HCT116 (cell line): ENCODE data around the gene AMMECR1. TPM values are rescaled to one million over a fixed set of nuclear protein-coding genes. Genes with fewer than 3 reads are reported as not detected.

Experiments used
- ATAC-seq: fragments of 200-7000 bp; cut with Tn5 transposase; 2 replicates; pipeline ENCODE4 v1.9.1; 2020; ENCODE audit warnings: mild to moderate bottlenecking, moderate library complexity
- BruUV-seq: library from RNA; stranded (reverse); fragments of 400-500 nt; replicated peaks from 2 replicates; lab custom pipeline; 2021; lab: Mats Ljungman, UMichigan
- CTCF ChIA-PET: fragments of 300-600 bp; sonication (Branson Sonifier 250); formaldehyde crosslinking; loops from one replicate; lab custom pipeline; 2021; ENCODE audit warnings: antibody characterized with exemption; lab: Charles Lee
- POLR2A ChIA-PET: fragments of 300-600, 350-600 bp; sonication (Branson Sonifier 250); formaldehyde crosslinking; loops from one replicate; lab custom pipeline; 2021; ENCODE audit warnings: antibody characterized with exemption; lab: Charles Lee
- RAD21 ChIA-PET, 2 experiments: fragments of 300-600 bp; sonication (Branson Sonifier 250); formaldehyde crosslinking; loops; one replicate each; lab custom pipeline; 2023; ENCODE audit warnings: low total read pairs in 2 of 2; ENCODE audit not compliant: uncharacterized antibody in 2 of 2, unreplicated experiment in 2 of 2, low non-redundant PET in 1 of 2; lab: Charles Lee
- DNase-seq: peaks from one replicate; pipeline ENCODE4 v3.0.0-alpha.2; 2010; ENCODE audit warnings: low read depth, low spot score
- H2AFZ ChIP-seq: fragments of 200-600 bp; shearing (Covaris generic), sonication (generic); 2 replicates; pipeline ENCODE4 v1.6.1; 2017; ENCODE audit warnings: low read depth, mixed run types, mixed read lengths, antibody characterized with exemption, low read length; ENCODE audit not compliant: poor library complexity, severe bottlenecking
- H3K27ac ChIP-seq: 2 replicates; pipeline ENCODE4 v1.5.1; 2012; ENCODE audit warnings: low read depth, low read length
- H3K27me3 ChIP-seq: fragments of 200-600 bp; sonication (generic); 2 replicates; pipeline ENCODE4 v1.6.1; 2016; ENCODE audit warnings: mixed run types, low read length, mixed read lengths; ENCODE audit not compliant: insufficient read depth
- H3K36me3 ChIP-seq, 2 experiments: fragments of 200-500 bp in 1 of 2; fragments of 200-600 bp in 1 of 2; sonication (Bioruptor generic) in 1 of 2; sonication (generic) in 1 of 2; 2 replicates each; pipeline versions ENCODE4 v1.5.1 to v1.6.1; 2014 to 2016; ENCODE audit warnings: low read length in 2 of 2, inconsistent platforms in 1 of 2, mixed read lengths in 1 of 2, mixed run types in 1 of 2; ENCODE audit not compliant: insufficient read depth in 2 of 2, control insufficient read depth in 1 of 2
- H3K4me1 ChIP-seq, 2 experiments: fragments of 200-600 bp in 1 of 2; sonication (generic) in 1 of 2; 2 replicates each; pipeline versions ENCODE4 v1.5.1 to v1.6.1; 2012 to 2017; ENCODE audit warnings: low read length in 2 of 2, inconsistent platforms in 1 of 2, mild to moderate bottlenecking in 1 of 2, mixed read lengths in 1 of 2, mixed run types in 1 of 2, moderate library complexity in 1 of 2; ENCODE audit not compliant: insufficient read depth in 2 of 2, control insufficient read depth in 1 of 2
- H3K4me2 ChIP-seq: fragments of 200-600 bp; sonication (generic); 2 replicates; pipeline ENCODE4 v1.6.1; 2017; ENCODE audit warnings: mixed run types, low read length, mixed read lengths
- H3K4me3 ChIP-seq, 2 experiments: fragments of 200-600 bp in 1 of 2; sonication (generic) in 1 of 2; replicated peaks in 1 of 2; 2 replicates each; pipeline ENCODE4 v1.5.1; 2011 to 2016; ENCODE audit warnings: low read length in 2 of 2, control low read depth in 1 of 2, low read depth in 1 of 2, mild to moderate bottlenecking in 1 of 2, mixed read lengths in 1 of 2, mixed run types in 1 of 2
- H3K79me2 ChIP-seq: fragments of 200-600 bp; sonication (generic); 2 replicates; pipeline ENCODE4 v1.6.1; 2017; ENCODE audit warnings: mild to moderate bottlenecking, mixed run types, low read length, moderate library complexity, mixed read lengths; ENCODE audit not compliant: insufficient read depth
- H3K9ac ChIP-seq: fragments of 200-600 bp; sonication (generic); 2 replicates; pipeline ENCODE4 v1.6.1; 2016; ENCODE audit warnings: low read length, mixed read lengths
- H3K9me2 ChIP-seq: fragments of 200-600 bp; sonication (generic), shearing (Covaris generic); 2 replicates; pipeline ENCODE4 v1.6.1; 2017; ENCODE audit warnings: mixed run types, mild to moderate bottlenecking, moderate library complexity; ENCODE audit not compliant: insufficient read depth
- H3K9me3 ChIP-seq, 2 experiments: fragments of 200-500 bp in 1 of 2; fragments of 200-600 bp in 1 of 2; sonication (Bioruptor generic) in 1 of 2; sonication (generic) in 1 of 2; 2 replicates each; pipeline ENCODE4 v1.6.1; 2014 to 2017; ENCODE audit warnings: low read length in 2 of 2, mixed read lengths in 2 of 2, inconsistent platforms in 1 of 2, low read depth in 1 of 2, mild to moderate bottlenecking in 1 of 2, mixed run types in 1 of 2, moderate library complexity in 1 of 2; ENCODE audit not compliant: control insufficient read depth in 1 of 2, insufficient read depth in 1 of 2
- H4K20me1 ChIP-seq: fragments of 200-600 bp; sonication (generic), shearing (Covaris generic); 2 replicates; pipeline ENCODE4 v1.6.1; 2017; ENCODE audit warnings: mixed run types, mild to moderate bottlenecking, moderate library complexity; ENCODE audit not compliant: insufficient read depth
- ELF1 ChIP-seq: IDR thresholded peaks from 2 replicates; pipeline ENCODE4 v1.6.1; 2012; ENCODE audit warnings: low read depth, borderline replicate concordance
- FOSL1 ChIP-seq: IDR thresholded peaks from 2 replicates; pipeline ENCODE4 v1.6.1; 2012; ENCODE audit warnings: low read depth
- JUND ChIP-seq: IDR thresholded peaks from 2 replicates; pipeline ENCODE4 v1.6.1; 2012
- POLR2A ChIP-seq: IDR thresholded peaks from 2 replicates; pipeline ENCODE4 v1.7.0; 2011; ENCODE audit warnings: borderline replicate concordance; ENCODE audit not compliant: insufficient read depth, insufficient read length; ENCODE audit errors: extremely low read depth
- RAD21 ChIP-seq: IDR thresholded peaks from 2 replicates; pipeline ENCODE4 v1.6.1; 2012; ENCODE audit warnings: low read depth, mild to moderate bottlenecking
- SIN3A ChIP-seq: IDR thresholded peaks from 2 replicates; pipeline ENCODE4 v1.6.1; 2012; ENCODE audit warnings: low read depth
- SRF ChIP-seq: IDR thresholded peaks from 2 replicates; pipeline ENCODE4 v1.6.1; 2012; ENCODE audit warnings: low read depth
- TCF7L2 ChIP-seq: IDR thresholded peaks from 2 replicates; pipeline ENCODE4 v1.7.0; 2011; ENCODE audit warnings: borderline replicate concordance, inconsistent platforms; ENCODE audit not compliant: insufficient read depth, insufficient read length; ENCODE audit errors: extremely low read depth
- intact Hi-C: fragments of 100-400 bp; cut with micrococcal nuclease; formaldehyde crosslinking; loops from 2 replicates; pipeline ENCODE4 v1.10.0; 2022
- total RNA-seq: library from RNA; stranded (reverse); gene quantifications from one replicate; pipeline ENCODE4 v1.2.1, GENCODE V29; 2021; ENCODE audit not compliant: unreplicated experiment
- TF ChIP-seq, protein P1 (sequence below), 3 experiments: fragments of 200-600 bp in 1 of 3; sonication (generic) in 1 of 3; IDR thresholded peaks in 2 of 3; conservative IDR thresholded peaks in 1 of 3; 2 replicates each; pipeline ENCODE4 v1.5.1; 2012 to 2017; ENCODE audit warnings: low read depth in 2 of 3, low read length in 2 of 3, antibody characterized with exemption in 1 of 3, borderline replicate concordance in 1 of 3, control low read depth in 1 of 3, mild to moderate bottlenecking in 1 of 3, mixed read lengths in 1 of 3, mixed run types in 1 of 3, moderate library complexity in 1 of 3; ENCODE audit not compliant: insufficient read depth in 1 of 3

The AMMECR1 gene
- total RNA-seq, 1 experiment from 2014 or later, result 9.2 TPM

DNA sequence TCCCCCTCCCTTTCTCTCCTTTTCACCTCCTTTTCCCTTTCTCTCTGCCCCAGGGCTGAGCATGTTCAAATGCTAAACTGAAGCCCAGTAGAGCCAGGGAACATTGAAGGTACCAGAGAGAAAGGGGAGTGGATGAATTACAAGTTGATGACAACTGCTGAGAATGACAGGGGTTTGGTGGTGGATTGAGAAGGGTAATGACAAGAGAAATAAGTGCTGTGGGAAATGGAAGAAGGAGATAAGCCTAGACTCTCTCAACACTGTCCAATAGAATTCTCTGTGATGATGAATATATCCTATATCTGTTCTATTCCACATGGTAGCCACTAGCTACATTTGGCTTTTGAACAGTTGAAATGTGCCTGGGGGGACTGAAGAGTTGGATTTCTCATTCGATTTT is 160.4 kb downstream of the AMMECR1 start:
- Histone ChIP-seq H3K4me1 (peaks cover 0 to 4% of the 10 kb centered on the region in 2 experiments; a peak in 1 of 4 replicates), H3K9ac (no peak overlapping the region), H3K4me2 (no peak overlapping the region), H3K27me3 (no peaks in the 10 kb centered on the region), H3K9me3 (no peaks in the 10 kb centered on the region), H3K9me2 (no peaks in the 10 kb centered on the region), H2AFZ (no peak overlapping the region), H4K20me1 (no peaks in the 10 kb centered on the region), H3K79me2 (no peaks in the 10 kb centered on the region), H3K36me3 (no peaks in the 10 kb centered on the region), H3K27ac (no peak overlapping the region), H3K4me3 (no peak overlapping the region)
- ATAC-seq, result no peak
- no TSS peak for BruUV-seq
- RAD21 ChIA-PET, result interaction anchor here in 1 of 2 experiments (0.6 kb wide), 1 partner anchor 52 kb away, joined by 3 read pairs; no protein-coding TSS in a partner anchor
- intact Hi-C loops, result no loop called here
- DNase-seq, result no peak
- TF ChIP-seq SRF, result no peak
- no peak for TF ChIP-seq POLR2A
- no peak for TF ChIP-seq ELF1
- no peak for TF ChIP-seq TCF7L2
- TF ChIP-seq FOSL1, result no peak
- no peak for TF ChIP-seq JUND
- POLR2A ChIA-PET, result no interaction called here
- CTCF ChIA-PET, result interaction anchor here (1.0 to 1.8 kb wide), 2 partner anchors 11 to 289 kb away, joined by 3 read pairs; no protein-coding TSS in a partner anchor

DNA sequence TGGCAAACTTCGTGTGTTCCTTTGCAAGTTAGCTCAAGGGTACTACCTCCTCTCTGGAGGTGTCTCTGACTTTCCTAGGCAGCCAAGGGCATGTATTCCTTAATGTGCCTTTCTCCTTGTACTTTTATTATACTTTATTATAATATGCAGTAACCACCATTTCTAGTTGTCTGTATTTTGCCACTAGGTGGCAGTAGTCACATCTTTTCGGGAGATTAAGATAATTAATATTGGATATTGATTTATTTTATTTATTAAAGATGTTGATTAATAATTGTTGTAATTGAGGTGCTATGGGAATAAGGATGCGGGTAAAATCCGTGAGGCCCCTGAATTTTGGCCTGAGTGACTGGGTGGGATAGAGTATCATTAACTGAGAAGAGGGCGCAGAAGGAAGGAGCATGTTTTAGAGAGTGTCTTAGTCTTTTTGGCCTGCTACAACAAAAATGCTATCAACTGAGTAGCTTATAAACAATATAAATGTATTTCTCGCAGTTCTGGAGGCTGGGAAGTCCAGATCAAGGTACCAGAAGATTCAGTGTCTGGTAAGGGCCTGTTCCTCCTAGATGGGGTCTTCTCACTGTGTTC is 161.6 kb downstream of the AMMECR1 start:
- ChIA-PET CTCF (interaction anchor here (0.7 to 1.8 kb wide), 2 partner anchors 10 to 290 kb away, joined by 3 read pairs; no protein-coding TSS in a partner anchor), RAD21 (no interaction called here), POLR2A (no interaction called here)
- H3K27me3 ChIP-seq, result no peaks in the 10 kb centered on the region
- no peaks in the 10 kb centered on the region for H3K36me3 ChIP-seq
- no peaks in the 10 kb centered on the region for H3K79me2 ChIP-seq
- peaks cover 0 to 4% of the 10 kb centered on the region in 2 experiments; a peak in 1 of 4 replicates for H3K4me1 ChIP-seq
- no TSS peak for BruUV-seq
- TF ChIP-seq RAD21 (peak; percentile 41; the same call in 1 of the 2 replicates), SIN3A (no peak), ELF1 (no peak)
- TF ChIP-seq, protein P1, sequence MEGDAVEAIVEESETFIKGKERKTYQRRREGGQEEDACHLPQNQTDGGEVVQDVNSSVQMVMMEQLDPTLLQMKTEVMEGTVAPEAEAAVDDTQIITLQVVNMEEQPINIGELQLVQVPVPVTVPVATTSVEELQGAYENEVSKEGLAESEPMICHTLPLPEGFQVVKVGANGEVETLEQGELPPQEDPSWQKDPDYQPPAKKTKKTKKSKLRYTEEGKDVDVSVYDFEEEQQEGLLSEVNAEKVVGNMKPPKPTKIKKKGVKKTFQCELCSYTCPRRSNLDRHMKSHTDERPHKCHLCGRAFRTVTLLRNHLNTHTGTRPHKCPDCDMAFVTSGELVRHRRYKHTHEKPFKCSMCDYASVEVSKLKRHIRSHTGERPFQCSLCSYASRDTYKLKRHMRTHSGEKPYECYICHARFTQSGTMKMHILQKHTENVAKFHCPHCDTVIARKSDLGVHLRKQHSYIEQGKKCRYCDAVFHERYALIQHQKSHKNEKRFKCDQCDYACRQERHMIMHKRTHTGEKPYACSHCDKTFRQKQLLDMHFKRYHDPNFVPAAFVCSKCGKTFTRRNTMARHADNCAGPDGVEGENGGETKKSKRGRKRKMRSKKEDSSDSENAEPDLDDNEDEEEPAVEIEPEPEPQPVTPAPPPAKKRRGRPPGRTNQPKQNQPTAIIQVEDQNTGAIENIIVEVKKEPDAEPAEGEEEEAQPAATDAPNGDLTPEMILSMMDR (IDR thresholded peaks at IDR 0.05 in 2 of 3, conservative IDR thresholded peaks at IDR 0.05 in 1 of 3; ENCODE audit: borderline replicate concordance in 1 of 3, insufficient read depth in 1 of 3, low read depth in 2 of 3, low read length in 2 of 3), result peak; percentile 19 to 44 (median 21); a peak in 2 of 6 replicates
- H2AFZ ChIP-seq, result no peak overlapping the region
- H3K9me3 ChIP-seq, result no peaks in the 10 kb centered on the region
- intact Hi-C loops, result no loop called here
- H3K27ac ChIP-seq, result no peak overlapping the region
- no peaks in the 10 kb centered on the region for H4K20me1 ChIP-seq
- no peak overlapping the region for H3K4me3 ChIP-seq
- H3K4me2 ChIP-seq, result no peak overlapping the region
- no peaks in the 10 kb centered on the region for H3K9me2 ChIP-seq
- no peak for ATAC-seq
- DNase-seq, result no peak
- H3K9ac ChIP-seq, result no peak overlapping the region
